ENCODE measurements around the gene HLA-DOA.

- TF ChIP-seq CTCF (IDR thresholded peaks at IDR 0.05; ENCODE audit: low read depth, low read length) (no peak), EZH2phosphoT487 (IDR thresholded peaks at IDR 0.05; ENCODE audit: low read depth) (no peak)
These were observed 27.2 kb downstream of the HLA-DOA start for GRCh38 chr6:32982084-32982701.
